OCI-LY1 (cell line): Measurements from ENCODE around the gene OR6F1.
"Not testable (repeated sequence)": the region's sequence is repeated elsewhere in the genome, so short reads cannot be mapped to it uniquely, and the experiment has no call there.

Experiments used
- H2AFZ ChIP-seq: fragments of 200-600 bp; sonication (generic), shearing (Covaris generic); 2 replicates; pipeline ENCODE4 v1.6.0; 2014; ENCODE audit warnings: antibody characterized with exemption, mild to moderate bottlenecking, low read length
- H3F3A ChIP-seq: fragments of 200-600 bp; sonication (generic), shearing (Covaris generic); 2 replicates; pipeline ENCODE4 v1.6.0; 2014; ENCODE audit warnings: mild to moderate bottlenecking, antibody characterized with exemption, low read length, moderate library complexity; ENCODE audit not compliant: insufficient read depth
- H3K27ac ChIP-seq: fragments of 200-600 bp; sonication (generic); 2 replicates; pipeline ENCODE4 v1.5.1; 2014; ENCODE audit warnings: low read length, mixed run types, mild to moderate bottlenecking, low read depth; ENCODE audit not compliant: poor library complexity, severe bottlenecking
- H3K27me3 ChIP-seq: fragments of 200-600 bp; sonication (generic); 2 replicates; pipeline ENCODE4 v1.6.0; 2014; ENCODE audit warnings: antibody characterized with exemption, mild to moderate bottlenecking, low read length, moderate library complexity; ENCODE audit not compliant: insufficient read depth
- H3K36me3 ChIP-seq: fragments of 200-600 bp; sonication (generic); 2 replicates; pipeline ENCODE4 v1.6.1; 2014; ENCODE audit warnings: mild to moderate bottlenecking, antibody characterized with exemption, low read length, moderate library complexity, mixed read lengths; ENCODE audit not compliant: insufficient read depth
- H3K4me1 ChIP-seq: fragments of 200-600 bp; sonication (generic); 2 replicates; pipeline ENCODE4 v1.5.1; 2014; ENCODE audit warnings: mild to moderate bottlenecking, low read length, moderate library complexity; ENCODE audit not compliant: insufficient read depth, severe bottlenecking
- H3K4me2 ChIP-seq: fragments of 200-600 bp; sonication (generic), shearing (Covaris generic); 2 replicates; pipeline ENCODE4 v1.6.1; 2014; ENCODE audit warnings: low read length
- H3K4me3 ChIP-seq: fragments of 200-600 bp; sonication (generic); 2 replicates; pipeline ENCODE4 v1.5.1; 2014; ENCODE audit warnings: low read length, low read depth, mild to moderate bottlenecking, mixed read lengths; ENCODE audit not compliant: poor library complexity, severe bottlenecking
- H3K79me2 ChIP-seq: fragments of 200-600 bp; shearing (Covaris generic); 2 replicates; pipeline ENCODE4 v1.6.1; 2016; ENCODE audit warnings: mixed run types, low read length, mixed read lengths; ENCODE audit not compliant: insufficient read depth
- H3K9ac ChIP-seq: fragments of 200-600 bp; sonication (generic), shearing (Covaris generic); 2 replicates; pipeline ENCODE4 v1.6.1; 2014; ENCODE audit warnings: mild to moderate bottlenecking, low read length, mixed read lengths
- H3K9me2 ChIP-seq: fragments of 200-600 bp; sonication (generic), shearing (Covaris generic); 2 replicates; pipeline ENCODE4 v1.6.1; 2014; ENCODE audit warnings: low read depth, mild to moderate bottlenecking, low read length, mixed read lengths
- H3K9me3 ChIP-seq: fragments of 200-600 bp; shearing (Covaris generic); 2 replicates; pipeline ENCODE4 v1.6.1; 2014; ENCODE audit warnings: low read length, mixed read lengths
- H4K20me1 ChIP-seq: fragments of 200-600 bp; sonication (generic), shearing (Covaris generic); 2 replicates; pipeline ENCODE4 v1.6.0; 2016; ENCODE audit warnings: mild to moderate bottlenecking, low read length; ENCODE audit not compliant: insufficient read depth
- CTCF ChIP-seq: fragments of 200-600 bp; sonication (generic), shearing (Covaris generic); IDR thresholded peaks from 2 replicates; pipeline ENCODE4 v1.5.1; 2017; ENCODE audit warnings: mild to moderate bottlenecking, antibody characterized with exemption, low read length, moderate library complexity, mixed read lengths
- EZH2 ChIP-seq: fragments of 200-600 bp; sonication (generic), shearing (Covaris generic); IDR thresholded peaks from 2 replicates; pipeline ENCODE4 v1.8.0; 2017; ENCODE audit warnings: borderline replicate concordance, mixed run types, mild to moderate bottlenecking, antibody characterized with exemption, low read length, moderate library complexity, mixed read lengths

Gene OR6F1

GRCh38 chr1:247748041-247748440 lies 31.6 kb upstream of the OR6F1 start, which contains the start of gene OR14A2:
TSS of gene OR14A2 (minus strand) at chr1:247748141.
- TF ChIP-seq CTCF (no peak), EZH2 (no peak)
- H4K20me1 ChIP-seq, result no peaks in the 10 kb centered on the region
- H2AFZ ChIP-seq, result no peak within 1 kb of the TSS
- H3F3A ChIP-seq, result no peaks in the 10 kb centered on the region
- no peak within 1 kb of the TSS for H3K9ac ChIP-seq
- H3K79me2 ChIP-seq, result no peaks in the 10 kb centered on the region
- H3K27me3 ChIP-seq, result no peaks in the 10 kb centered on the region
- H3K4me2 ChIP-seq, result no peak within 1 kb of the TSS
- no peaks in the 10 kb centered on the region for H3K9me2 ChIP-seq
- no peaks in the 10 kb centered on the region for H3K9me3 ChIP-seq
- H3K4me3 ChIP-seq, result no peak within 1 kb of the TSS
- H3K4me1 ChIP-seq, result no peaks in the 10 kb centered on the region
- H3K27ac ChIP-seq, result no peak within 1 kb of the TSS
- no peaks in the 10 kb centered on the region for H3K36me3 ChIP-seq

- Histone ChIP-seq H3K4me1 (no peaks in the 10 kb centered on the region), H2AFZ (no peak overlapping the region)
Observed at GRCh38 chr1:247747616-247748015, 31.2 kb upstream of the OR6F1 start.

GRCh38 chr1:247746391-247746935 lies 30.0 kb upstream of the OR6F1 start:
- TF ChIP-seq EZH2 (no peak), CTCF (no peak)
- Histone ChIP-seq H4K20me1 (no peaks in the 10 kb centered on the region), H3K4me1 (no peaks in the 10 kb centered on the region), H3K79me2 (no peaks in the 10 kb centered on the region), H3K9ac (no peak overlapping the region), H3K27me3 (no peaks in the 10 kb centered on the region), H3K9me3 (no peaks in the 10 kb centered on the region), H2AFZ (no peak overlapping the region), H3F3A (no peaks in the 10 kb centered on the region), H3K4me3 (no peak overlapping the region), H3K36me3 (no peaks in the 10 kb centered on the region), H3K27ac (no peak overlapping the region), H3K4me2 (no peak overlapping the region), H3K9me2 (no peaks in the 10 kb centered on the region)

More at GRCh38 chr1:247747616-247748015, 31.2 kb upstream of the OR6F1 start:
- no peaks in the 10 kb centered on the region for H3K9me3 ChIP-seq
- H3K4me2 ChIP-seq, result no peak overlapping the region
- H3K27ac ChIP-seq, result no peak overlapping the region
- H3K9ac ChIP-seq, result no peak overlapping the region
- H3K4me3 ChIP-seq, result no peak overlapping the region
- H3K27me3 ChIP-seq, result no peaks in the 10 kb centered on the region
- TF ChIP-seq CTCF (no peak), EZH2 (no peak)
- no peaks in the 10 kb centered on the region for H3K79me2 ChIP-seq
- no peaks in the 10 kb centered on the region for H3F3A ChIP-seq
- no peaks in the 10 kb centered on the region for H3K36me3 ChIP-seq
- no peaks in the 10 kb centered on the region for H3K9me2 ChIP-seq
- no peaks in the 10 kb centered on the region for H4K20me1 ChIP-seq

- H3K9me3 ChIP-seq, result not testable (repeated sequence)
Observed at GRCh38 chr1:247742215-247742760, 25.8 kb upstream of the OR6F1 start.

More at GRCh38 chr1:247742215-247742760, 25.8 kb upstream of the OR6F1 start:
- H2AFZ ChIP-seq, H3K9me2 ChIP-seq, H3K4me2 ChIP-seq, H3F3A ChIP-seq, H3K4me3 ChIP-seq, H4K20me1 ChIP-seq, H3K9ac ChIP-seq, H3K36me3 ChIP-seq, H3K4me1 ChIP-seq, H3K79me2 ChIP-seq, H3K27me3 ChIP-seq, H3K27ac ChIP-seq: not testable (repeated sequence)
